T-cell (primary cell): Measurements from ENCODE around the gene PLD2. TPM values are rescaled to one million over a fixed set of nuclear protein-coding genes. Genes with fewer than 3 reads are reported as not detected.
A peak's percentile ranks its signal among the peaks of the same experiment; 100 is the strongest.

Source experiments
- ATAC-seq, 4 experiments: fragments of 200-7000 bp in 3 of 4; fragments of 150-1000 bp in 1 of 4; cut with Tn5 transposase; replicated peaks in 1 of 4; 1 replicate in 3 of 4; 2 replicates in 1 of 4; pipeline ENCODE4 v1.10.0; 2021; ENCODE audit warnings: moderate library complexity in 3 of 4, mild to moderate bottlenecking in 2 of 4, moderate number of reproducible peaks in 1 of 4
- CTCF ChIA-PET, 2 donors: fragments of 300-600 bp; sonication (Branson Sonifier 250); formaldehyde crosslinking; loops; one replicate each; lab custom pipeline; 2022; ENCODE audit warnings: antibody characterized with exemption in 2 of 2; lab: Charles Lee
- POLR2A ChIA-PET, 2 donors: fragments of 300-600 bp; sonication (Branson Sonifier 250); formaldehyde crosslinking; loops; one replicate each; lab custom pipeline; 2022; ENCODE audit warnings: antibody characterized with exemption in 2 of 2; lab: Charles Lee
- DNase-seq, 35 experiments: peaks; one replicate each; pipeline versions ENCODE4 v3.0.0 to v3.0.0-alpha.2; 2013 to 2023
- H3K27ac ChIP-seq: one replicate; pipeline ENCODE4 v1.5.1; 2013; ENCODE audit warnings: low read length
- H3K27me3 ChIP-seq, 2 experiments: replicated peaks in 1 of 2; 1 replicate in 1 of 2; 2 replicates in 1 of 2; pipeline versions ENCODE4 v1.6.1 to v1.7.0; 2013; ENCODE audit warnings: low read length in 1 of 2, mixed read lengths in 1 of 2; ENCODE audit not compliant: control insufficient read depth in 2 of 2, insufficient read depth in 2 of 2; ENCODE audit errors: extremely low read depth in 1 of 2
- H3K36me3 ChIP-seq, 2 donors: 1 replicate in 1 of 2; 2 replicates in 1 of 2; pipeline versions ENCODE4 v1.6.1 to v1.7.0; 2013; ENCODE audit warnings: low read length in 1 of 2; ENCODE audit not compliant: control insufficient read depth in 2 of 2, insufficient read depth in 1 of 2; ENCODE audit errors: extremely low read depth in 1 of 2
- H3K4me1 ChIP-seq, 2 experiments: 1 replicate in 1 of 2; 2 replicates in 1 of 2; pipeline versions ENCODE4 v1.6.1 to v1.7.0; 2013; ENCODE audit warnings: low read length in 2 of 2, mixed read lengths in 1 of 2; ENCODE audit not compliant: insufficient read depth in 2 of 2, control insufficient read depth in 1 of 2; ENCODE audit errors: extremely low read depth in 1 of 2
- H3K4me3 ChIP-seq, 2 donors: 1 replicate in 1 of 2; 2 replicates in 1 of 2; pipeline versions ENCODE4 v1.5.1 to v1.7.0; 2013; ENCODE audit warnings: mild to moderate bottlenecking in 2 of 2, low read length in 1 of 2, moderate library complexity in 1 of 2; ENCODE audit not compliant: control insufficient read depth in 1 of 2; ENCODE audit errors: extremely low read depth in 1 of 2
- H3K9me3 ChIP-seq: 2 replicates; pipeline ENCODE4 v1.7.0; 2013
- H3K27ac Mint-ChIP-seq, 2 donors: one replicate each; pipeline ENCODE4 v1.8.0; 2020 to 2021; ENCODE audit warnings: mild to moderate bottlenecking in 2 of 2, mixed read lengths in 2 of 2
- H3K27me3 Mint-ChIP-seq, 2 donors: one replicate each; pipeline ENCODE4 v1.8.0; 2021 to 2022; ENCODE audit warnings: mixed read lengths in 2 of 2
- H3K36me3 Mint-ChIP-seq: one replicate; pipeline ENCODE4 v1.8.0; 2021; ENCODE audit warnings: mixed read lengths
- H3K4me1 Mint-ChIP-seq, 3 donors: one replicate each; pipeline ENCODE4 v1.8.0; 2020 to 2022; ENCODE audit warnings: mixed read lengths in 3 of 3, mild to moderate bottlenecking in 1 of 3
- H3K4me3 Mint-ChIP-seq, 3 donors: one replicate each; pipeline ENCODE4 v1.8.0; 2020 to 2022; ENCODE audit warnings: mild to moderate bottlenecking in 3 of 3, mixed read lengths in 3 of 3, moderate library complexity in 3 of 3
- H3K9me3 Mint-ChIP-seq, 3 donors: one replicate each; pipeline ENCODE4 v1.8.0; 2020 to 2022; ENCODE audit warnings: mixed read lengths in 3 of 3
- WGBS: methylation state at CpG from one replicate; pipeline ENCODE4 v1.1.5; 2013; ENCODE audit warnings: missing lambda C conversion rate; ENCODE audit not compliant: insufficient coverage; 5-methylcytosine and 5-hydroxymethylcytosine counted together
- total RNA-seq, 35 experiments: library from RNA in 6 of 35; stranded (reverse) in 6 of 35; fragments of 120-200 nt in 1 of 35; gene quantifications; one replicate each; pipeline versions ENCODE4 v1.2.1 to v1.2.4 and lab custom pipeline; 2013 to 2026

Gene PLD2
- total RNA-seq, 5 donors from 2014 or later (not counting 1 experiment from before 2014, with no cell fraction given): 24.2 to 41.7 (median 31.4) TPM

DNA sequence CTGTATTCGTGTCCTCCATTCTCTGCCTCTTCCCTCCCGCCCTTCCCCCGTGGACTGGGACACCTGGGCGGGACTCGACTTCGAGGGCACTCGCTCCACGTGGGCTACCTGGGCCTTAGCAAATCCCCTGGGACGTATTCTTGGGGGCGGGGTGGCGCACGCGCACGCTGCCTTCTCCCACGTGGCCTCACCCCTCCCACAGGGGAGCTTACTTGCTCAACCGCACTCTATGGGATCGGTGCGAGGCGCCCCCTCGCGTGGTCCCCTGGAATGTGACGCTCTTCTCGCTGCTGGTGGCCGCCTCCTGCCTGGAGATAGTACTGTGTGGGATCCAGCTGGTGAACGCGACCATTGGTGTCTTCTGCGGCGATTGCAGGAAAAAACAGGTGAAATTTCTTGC is 24.3 kb upstream of the PLD2 start:
- Mint-ChIP-seq H3K27me3 (peaks cover 37 to 78% of the 10 kb centered on the region in 2 donors), H3K4me3 (no peak overlapping the region)
- no peak for DNase-seq

GRCh38 chr17:4785311-4786105 is 21.4 kb upstream of the PLD2 start:
- ChIA-PET POLR2A (no interaction called here), CTCF (no interaction called here)
- H3K27me3 Mint-ChIP-seq: peaks cover 38 to 66% of the 10 kb centered on the region in 2 donors
- H3K4me1 ChIP-seq: peaks cover 5 to 30% of the 10 kb centered on the region in 2 experiments
- no peak overlapping the region for H3K27ac Mint-ChIP-seq
- H3K4me3 Mint-ChIP-seq: peak overlapping the region in 1 of 3 donors; percentile 59
- H3K27me3 ChIP-seq: peaks cover 13 to 86% of the 10 kb centered on the region in 2 experiments
- no peaks in the 10 kb centered on the region for H3K9me3 Mint-ChIP-seq
- ATAC-seq (no peak), DNase-seq (peak in 2 of 35 experiments; percentile 30)
- no peaks in the 10 kb centered on the region for H3K36me3 ChIP-seq
- no peak overlapping the region for H3K27ac ChIP-seq
- no peaks in the 10 kb centered on the region for H3K9me3 ChIP-seq
- peaks cover 18 to 27% (median 23%) of the 10 kb centered on the region in 3 donors for H3K4me1 Mint-ChIP-seq
- 9% methylated on average over 52 of the region's 61 CpGs for WGBS
- no peak overlapping the region for H3K4me3 ChIP-seq
- H3K36me3 Mint-ChIP-seq: no peaks in the 10 kb centered on the region

More for the DNA sequence above, 24.3 kb upstream of the PLD2 start:
- ATAC-seq: peak in 1 of 4 experiments; percentile 18
- CTCF ChIA-PET: no interaction called here
- H3K4me1 ChIP-seq: peaks cover 0 to 16% of the 10 kb centered on the region in 2 experiments
- Mint-ChIP-seq H3K36me3 (no peaks in the 10 kb centered on the region), H3K27ac (no peak overlapping the region), H3K4me1 (peaks cover 15 to 22% (median 18%) of the 10 kb centered on the region in 3 donors), H3K9me3 (no peaks in the 10 kb centered on the region)
- POLR2A ChIA-PET: interaction anchor here in 1 of 2 donors (1.1 kb wide), 1 partner anchor 13 kb away, joined by 8 read pairs; the partner anchor contains the start of gene PSMB6
- H3K4me3 ChIP-seq: no peak overlapping the region
- no peak overlapping the region for H3K27ac ChIP-seq
- no peaks in the 10 kb centered on the region for H3K9me3 ChIP-seq
- H3K27me3 ChIP-seq: peaks cover 10 to 77% of the 10 kb centered on the region in 2 experiments
- no peaks in the 10 kb centered on the region for H3K36me3 ChIP-seq
- WGBS: 39% methylated on average over 17 of the region's 28 CpGs

DNA sequence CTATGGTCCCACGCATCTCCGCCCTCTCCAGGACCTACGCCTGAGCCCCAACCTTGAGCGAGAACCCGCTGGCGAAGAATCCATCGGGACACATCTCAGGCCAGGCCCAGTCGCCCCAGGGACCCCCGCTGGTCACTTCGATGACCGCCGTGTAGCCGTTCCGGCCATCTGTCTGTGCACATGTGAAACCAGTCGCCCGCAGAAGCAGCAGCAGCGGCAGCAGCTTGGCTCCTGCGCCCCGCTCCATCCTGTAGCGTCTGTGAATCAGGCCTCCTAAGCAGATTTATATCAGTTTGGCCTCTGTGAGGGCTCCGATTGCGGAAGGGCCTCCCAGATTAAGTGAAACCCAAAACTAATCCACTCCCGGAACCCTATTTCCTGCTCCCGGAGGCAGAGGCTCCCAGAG is 20.8 kb upstream of the PLD2 start, which contains the start of gene VMO1:
TSS of gene VMO1 (minus strand) at position 259 of the 406 bp plus-strand sequence. CDS start at position 247, 12 bp downstream.
- no peaks in the 10 kb centered on the region for H3K9me3 ChIP-seq
- no peaks in the 10 kb centered on the region for H3K36me3 ChIP-seq
- no peak within 1 kb of the TSS for H3K27ac Mint-ChIP-seq
- H3K9me3 Mint-ChIP-seq: no peaks in the 10 kb centered on the region
- H3K27ac ChIP-seq: no peak within 1 kb of the TSS
- peak within 1 kb of the TSS in 1 of 3 donors; percentile 59 for H3K4me3 Mint-ChIP-seq
- peaks cover 8 to 36% of the 10 kb centered on the region in 2 experiments for H3K4me1 ChIP-seq
- H3K4me1 Mint-ChIP-seq: peaks cover 24 to 32% (median 27%) of the 10 kb centered on the region in 3 donors
- DNase-seq: peak in 1 of 35 experiments; percentile 19
- H3K27me3 Mint-ChIP-seq: peaks cover 35 to 62% of the 10 kb centered on the region in 2 donors
- no peak for ATAC-seq
- WGBS: 9% methylated on average over 20 of the region's 24 CpGs
- no peak within 1 kb of the TSS for H3K4me3 ChIP-seq
- POLR2A ChIA-PET: interaction anchor here in 1 of 2 donors (0.6 kb wide), 1 partner anchor 9 kb away, joined by 5 read pairs; no protein-coding TSS in a partner anchor
- H3K36me3 Mint-ChIP-seq: no peaks in the 10 kb centered on the region
- peaks cover 13 to 80% of the 10 kb centered on the region in 2 experiments for H3K27me3 ChIP-seq
- CTCF ChIA-PET: no interaction called here

DNA sequence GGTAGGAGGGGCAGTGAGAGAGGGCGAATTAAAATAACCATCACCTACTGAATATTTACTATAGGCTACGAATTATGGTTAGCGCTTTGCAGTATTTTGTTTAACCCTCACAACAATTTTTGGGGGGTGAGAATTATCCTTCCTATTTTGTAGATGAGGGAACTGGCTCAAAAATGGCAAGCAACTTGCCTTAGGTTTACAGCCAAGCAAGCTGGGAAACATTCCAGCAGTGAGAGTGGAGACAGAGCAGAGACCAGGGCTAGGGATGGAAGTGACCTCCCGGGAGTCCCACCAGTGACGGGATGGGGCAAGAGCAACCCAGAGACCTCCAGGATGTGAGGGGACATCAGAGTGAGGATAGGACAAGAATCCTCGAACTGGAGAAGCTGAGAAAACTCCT is 20.4 kb upstream of the PLD2 start:
- H3K9me3 Mint-ChIP-seq: no peaks in the 10 kb centered on the region
- no peaks in the 10 kb centered on the region for H3K36me3 ChIP-seq
- H3K27me3 ChIP-seq: peaks cover 13 to 76% of the 10 kb centered on the region in 2 experiments
- no peaks in the 10 kb centered on the region for H3K36me3 Mint-ChIP-seq
- DNase-seq (no peak), ATAC-seq (no peak)
- POLR2A ChIA-PET: interaction anchor here in 1 of 2 donors (0.6 kb wide), 1 partner anchor 9 kb away, joined by 5 read pairs; no protein-coding TSS in a partner anchor
- no peak overlapping the region for H3K27ac Mint-ChIP-seq
- H3K4me1 ChIP-seq: peaks cover 8 to 37% of the 10 kb centered on the region in 2 experiments
- H3K4me1 Mint-ChIP-seq: peaks cover 24 to 34% (median 27%) of the 10 kb centered on the region in 3 donors
- peak overlapping the region in 1 of 3 donors; percentile 59 for H3K4me3 Mint-ChIP-seq
- no CpG with 5 or more reads among the region's 6 CpGs for WGBS
- H3K9me3 ChIP-seq: no peaks in the 10 kb centered on the region
- no peak overlapping the region for H3K27ac ChIP-seq
- H3K4me3 ChIP-seq: no peak overlapping the region
- CTCF ChIA-PET: no interaction called here
- peaks cover 35 to 60% of the 10 kb centered on the region in 2 donors for H3K27me3 Mint-ChIP-seq

DNA sequence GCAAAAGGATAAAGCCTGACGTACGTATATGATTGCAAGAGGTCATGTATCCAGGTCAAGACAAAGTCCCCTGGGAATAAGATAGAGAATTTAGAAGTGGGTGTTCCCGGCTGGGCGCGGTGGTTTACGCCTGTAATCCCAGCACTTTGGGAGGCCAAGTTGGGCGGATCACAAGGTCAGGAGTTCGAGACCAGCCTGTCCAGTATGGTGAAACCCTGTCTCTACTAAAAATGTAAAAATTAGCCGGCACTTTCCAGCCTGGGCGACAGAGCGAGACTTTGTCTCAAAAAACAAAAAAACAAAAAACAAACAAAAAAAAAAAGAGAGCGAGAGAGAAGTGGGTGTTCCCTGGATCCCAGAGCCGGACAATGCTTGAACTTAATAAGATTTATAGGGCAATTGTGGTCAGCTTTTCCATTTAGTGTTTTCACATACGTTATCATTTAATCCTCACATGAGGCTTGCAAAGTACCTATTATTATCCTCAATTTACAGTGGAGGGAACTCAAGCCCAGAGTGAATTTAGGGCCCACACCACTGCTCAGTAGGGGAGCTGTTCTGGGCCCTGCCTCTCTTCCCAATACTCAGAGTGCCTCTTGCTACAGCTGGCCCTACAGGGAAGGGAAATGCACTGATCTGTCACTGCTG is 18.7 kb upstream of the PLD2 start:
- Histone ChIP-seq H3K27ac (no peak overlapping the region), H3K4me1 (peaks cover 8 to 37% of the 10 kb centered on the region in 2 experiments), H3K9me3 (no peaks in the 10 kb centered on the region), H3K27me3 (peaks cover 13 to 58% of the 10 kb centered on the region in 2 experiments), H3K36me3 (no peaks in the 10 kb centered on the region), H3K4me3 (no peak overlapping the region)
- H3K27me3 Mint-ChIP-seq: peaks cover 27 to 47% of the 10 kb centered on the region in 2 donors
- H3K4me3 Mint-ChIP-seq: peak overlapping the region in 2 of 3 donors; percentile 26 to 69
- CTCF ChIA-PET: no interaction called here
- peaks cover 18 to 34% (median 27%) of the 10 kb centered on the region in 3 donors for H3K4me1 Mint-ChIP-seq
- H3K9me3 Mint-ChIP-seq: no peaks in the 10 kb centered on the region
- DNase-seq (no peak), ATAC-seq (no peak)
- H3K27ac Mint-ChIP-seq: no peak overlapping the region
- WGBS: 88% methylated on average over 5 of the region's 14 CpGs
- no peaks in the 10 kb centered on the region for H3K36me3 Mint-ChIP-seq
- POLR2A ChIA-PET: no interaction called here
